C4-2B (cell line): ENCODE measurements around the gene PMAIP1.
A peak's percentile ranks its signal among the peaks of the same experiment; 100 is the strongest.

Source experiments
- H3K27ac ChIP-seq: fragments of 450-650 bp; 2 replicates; pipeline ENCODE4 v1.5.1; 2017
- CTCF ChIP-seq: fragments of 450-650 bp; conservative IDR thresholded peaks from 2 replicates; pipeline ENCODE4 v1.5.1; 2017; ENCODE audit warnings: mild to moderate bottlenecking
- ZFX ChIP-seq: fragments of 450-650 bp; IDR thresholded peaks from 2 replicates; pipeline ENCODE4 v1.6.1; 2017

PMAIP1 gene

GRCh38 chr18:59908799-59909198 lies 9.0 kb downstream of the PMAIP1 start:
- peak overlapping the region; percentile 29; the same call in 1 of the 2 replicates for H3K27ac ChIP-seq
- TF ChIP-seq CTCF (no peak), ZFX (no peak)

- H3K27ac ChIP-seq, result no peak overlapping the region
- no peak for TF ChIP-seq ZFX
- no peak for TF ChIP-seq CTCF
These were observed 9.7 kb downstream of the PMAIP1 start for GRCh38 chr18:59909289-59910036.

- TF ChIP-seq ZFX (no peak), CTCF (no peak)
- no peak overlapping the region for H3K27ac ChIP-seq
These were observed 11.2 kb downstream of the PMAIP1 start for GRCh38 chr18:59910967-59911366.

DNA sequence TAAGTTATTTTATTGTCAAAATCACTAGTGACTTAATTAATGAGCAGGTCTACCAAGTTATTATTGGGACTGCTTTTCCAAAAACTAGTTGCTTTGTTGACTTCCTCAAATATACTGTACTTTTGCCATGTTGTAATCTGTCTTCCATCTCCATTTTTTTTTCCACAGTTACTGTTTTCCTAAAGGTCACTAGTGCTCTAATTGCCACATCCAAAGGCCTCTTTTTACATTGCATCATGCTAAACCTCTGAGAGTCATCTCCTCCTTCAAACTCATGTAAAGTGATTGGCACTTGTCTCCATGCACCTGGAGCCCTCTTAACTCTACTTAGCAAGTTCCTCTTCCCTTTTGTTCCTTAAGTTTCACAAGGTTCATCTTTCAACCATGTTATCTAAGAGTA lies 11.8 kb downstream of the PMAIP1 start:
- TF ChIP-seq CTCF (no peak), ZFX (no peak)
- no peak overlapping the region for H3K27ac ChIP-seq

DNA sequence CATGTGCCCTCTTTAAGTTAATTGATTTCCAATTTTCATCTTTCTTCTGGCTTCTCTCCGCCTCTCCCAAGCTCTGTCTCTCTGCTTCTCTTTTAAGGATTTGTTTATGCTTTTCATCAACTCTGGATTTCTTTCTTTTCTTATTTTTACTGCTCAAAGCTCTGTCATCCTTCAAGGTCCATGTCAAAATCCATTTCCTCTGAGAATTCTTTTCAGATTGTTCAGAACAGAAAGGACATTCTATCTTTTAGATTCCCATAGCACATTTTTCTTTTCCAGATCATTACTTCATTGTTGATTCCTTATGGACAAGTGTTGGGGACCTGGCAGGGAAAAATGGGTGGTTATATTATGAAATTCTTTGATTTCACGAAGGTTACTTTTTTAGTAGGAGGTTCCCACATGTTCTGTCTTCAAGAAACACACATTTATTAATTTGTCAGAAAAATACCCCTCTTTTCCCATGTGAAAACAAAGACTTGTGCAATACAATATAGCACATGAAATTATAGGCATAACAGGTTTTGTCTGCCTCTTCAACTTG lies 12.3 kb downstream of the PMAIP1 start:
- H3K27ac ChIP-seq, result no peak overlapping the region
- TF ChIP-seq CTCF, result no peak
- no peak for TF ChIP-seq ZFX

DNA sequence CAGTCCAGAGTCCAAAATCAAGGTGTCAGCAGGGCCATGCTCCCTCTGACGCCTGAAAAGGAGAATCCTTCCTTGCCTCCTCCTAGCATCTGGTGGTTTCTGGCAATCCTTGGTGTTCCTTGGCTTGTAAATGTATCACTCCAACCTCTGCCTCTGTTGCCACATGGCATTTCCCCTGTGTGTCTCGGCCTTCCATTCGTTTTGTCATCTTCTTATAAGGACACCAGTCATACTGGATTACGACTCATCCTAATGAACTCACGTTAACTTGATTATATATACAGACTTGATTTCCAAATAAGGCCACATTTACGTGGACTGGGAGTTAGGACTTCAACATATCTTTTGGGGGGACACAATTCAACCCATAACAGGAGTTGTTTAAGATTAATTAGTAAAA lies 15.8 kb downstream of the PMAIP1 start:
- TF ChIP-seq ZFX, result no peak
- no peak for TF ChIP-seq CTCF

DNA sequence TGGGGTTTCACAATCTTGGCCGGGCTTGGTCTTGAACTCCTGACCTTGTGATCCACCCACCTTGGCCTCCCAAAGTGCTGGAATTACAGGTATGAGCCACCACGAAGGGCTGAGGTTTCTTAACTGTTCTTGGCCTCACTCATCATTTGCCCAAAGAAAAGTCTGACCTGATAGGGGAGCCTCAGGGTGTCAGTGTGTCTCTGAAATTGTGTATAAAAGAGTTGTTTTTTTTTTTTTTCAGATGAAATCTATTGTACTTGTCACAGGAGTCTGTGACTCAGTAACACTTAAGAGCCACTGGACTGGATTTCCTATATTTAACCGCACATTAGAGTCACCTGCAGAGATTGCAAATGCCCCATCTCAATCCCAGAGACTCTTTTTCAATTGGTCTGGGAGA lies 16.9 kb downstream of the PMAIP1 start:
- no peak overlapping the region for H3K27ac ChIP-seq
- no peak for TF ChIP-seq CTCF
- TF ChIP-seq ZFX, result no peak

More for the DNA sequence above, 15.8 kb downstream of the PMAIP1 start:
- no peak overlapping the region for H3K27ac ChIP-seq
